ENCODE data around the gene ST7L. TPM values are rescaled to one million over a fixed set of nuclear protein-coding genes. Genes with fewer than 3 reads are reported as not detected.
"Not testable (repeated sequence)": the region's sequence is repeated elsewhere in the genome, so short reads cannot be mapped to it uniquely, and the experiment has no call there.

Gene ST7L
- total RNA-seq, 4 donors from 2014 or later: 13.8 to 25.2 (median 24.4) TPM

DNA sequence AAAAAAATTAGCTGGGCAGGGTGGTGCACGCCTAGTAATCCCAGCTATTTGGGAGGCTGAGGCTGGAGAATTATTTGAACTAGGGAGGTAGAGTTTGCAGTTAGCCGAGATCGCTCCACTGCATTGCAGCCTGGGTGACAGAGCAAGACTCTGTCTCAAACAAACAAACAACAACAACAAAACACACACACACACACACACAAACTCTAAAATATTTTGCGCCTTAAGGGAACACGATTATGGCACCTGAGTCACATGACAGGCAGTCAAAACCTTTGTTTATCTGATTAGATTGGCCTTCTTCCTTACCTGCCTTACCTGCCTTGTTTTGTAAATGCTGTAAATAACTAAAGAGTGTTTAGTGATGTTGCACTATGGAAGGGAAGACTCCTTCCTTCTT is 130.8 kb downstream of the ST7L start:
- intact Hi-C loops (cut with DNase I; ENCODE audit: low total_unique reads): no loop called here
- 92 to 96% methylated on average over 5 of the region's 5 CpGs for WGBS, 2 donors
- TF ChIP-seq, protein P1, sequence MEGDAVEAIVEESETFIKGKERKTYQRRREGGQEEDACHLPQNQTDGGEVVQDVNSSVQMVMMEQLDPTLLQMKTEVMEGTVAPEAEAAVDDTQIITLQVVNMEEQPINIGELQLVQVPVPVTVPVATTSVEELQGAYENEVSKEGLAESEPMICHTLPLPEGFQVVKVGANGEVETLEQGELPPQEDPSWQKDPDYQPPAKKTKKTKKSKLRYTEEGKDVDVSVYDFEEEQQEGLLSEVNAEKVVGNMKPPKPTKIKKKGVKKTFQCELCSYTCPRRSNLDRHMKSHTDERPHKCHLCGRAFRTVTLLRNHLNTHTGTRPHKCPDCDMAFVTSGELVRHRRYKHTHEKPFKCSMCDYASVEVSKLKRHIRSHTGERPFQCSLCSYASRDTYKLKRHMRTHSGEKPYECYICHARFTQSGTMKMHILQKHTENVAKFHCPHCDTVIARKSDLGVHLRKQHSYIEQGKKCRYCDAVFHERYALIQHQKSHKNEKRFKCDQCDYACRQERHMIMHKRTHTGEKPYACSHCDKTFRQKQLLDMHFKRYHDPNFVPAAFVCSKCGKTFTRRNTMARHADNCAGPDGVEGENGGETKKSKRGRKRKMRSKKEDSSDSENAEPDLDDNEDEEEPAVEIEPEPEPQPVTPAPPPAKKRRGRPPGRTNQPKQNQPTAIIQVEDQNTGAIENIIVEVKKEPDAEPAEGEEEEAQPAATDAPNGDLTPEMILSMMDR (IDR thresholded peaks at IDR 0.05): no peak
- TF ChIP-seq POLR2A (IDR thresholded peaks at IDR 0.05): no peak
- no peak overlapping the region for H3K4me3 ChIP-seq (ENCODE audit: low read depth, poor library complexity, severe bottlenecking)
- DNase-seq (ENCODE audit: low spot score in 2 of 2): no peak

DNA sequence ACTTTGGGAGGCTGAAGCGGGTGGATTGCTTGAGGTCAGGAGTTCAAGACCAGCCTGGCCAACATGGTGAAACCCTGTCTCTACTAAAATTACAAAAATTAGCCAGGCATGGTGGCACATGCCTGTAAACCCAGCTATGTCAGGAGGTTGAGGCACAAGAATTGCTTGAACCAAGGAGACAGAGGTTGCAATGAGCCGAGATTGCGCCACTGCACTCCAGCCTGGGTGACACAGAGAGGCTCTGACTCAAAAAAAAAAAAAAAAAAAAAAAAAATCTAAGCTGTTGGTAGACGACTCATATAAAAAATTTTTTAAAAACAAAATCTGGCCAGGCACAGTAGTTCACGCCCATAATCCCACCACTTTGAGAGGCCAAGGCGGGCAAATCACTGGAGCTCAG is 131.3 kb downstream of the ST7L start:
- DNase-seq (ENCODE audit: low spot score in 2 of 2); H3K4me3 ChIP-seq (ENCODE audit: low read depth, poor library complexity, severe bottlenecking); intact Hi-C loops (cut with DNase I; ENCODE audit: low total_unique reads): not testable (repeated sequence)
- WGBS, 2 donors: 91 to 94% methylated on average over 6 of the region's 6 CpGs

DNA sequence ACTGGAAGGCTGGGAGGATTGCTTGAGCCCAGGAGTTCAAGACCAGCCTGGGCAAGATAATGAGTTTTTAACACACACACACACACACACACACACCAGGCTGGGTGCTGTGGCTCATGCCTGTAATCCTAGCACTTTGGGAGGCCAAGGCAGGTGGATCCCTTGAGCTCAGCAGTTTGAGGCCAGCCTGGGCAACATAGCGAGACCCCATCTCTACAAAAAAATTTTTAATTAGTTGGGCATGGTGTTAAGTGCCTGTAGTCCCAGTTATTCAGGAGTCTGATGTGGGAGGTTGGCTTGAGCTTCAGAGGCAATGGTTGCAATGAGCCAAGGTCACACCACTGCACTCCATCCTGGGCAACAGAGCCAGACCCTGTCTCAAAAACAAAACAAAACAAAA is 132.9 kb downstream of the ST7L start:
- H3K4me3 ChIP-seq (ENCODE audit: low read depth, poor library complexity, severe bottlenecking); intact Hi-C loops (cut with DNase I; ENCODE audit: low total_unique reads); DNase-seq (ENCODE audit: low spot score in 2 of 2): not testable (repeated sequence)
- WGBS, 2 donors: 90 to 100% methylated on average over 1 of the region's 1 CpG

DNA sequence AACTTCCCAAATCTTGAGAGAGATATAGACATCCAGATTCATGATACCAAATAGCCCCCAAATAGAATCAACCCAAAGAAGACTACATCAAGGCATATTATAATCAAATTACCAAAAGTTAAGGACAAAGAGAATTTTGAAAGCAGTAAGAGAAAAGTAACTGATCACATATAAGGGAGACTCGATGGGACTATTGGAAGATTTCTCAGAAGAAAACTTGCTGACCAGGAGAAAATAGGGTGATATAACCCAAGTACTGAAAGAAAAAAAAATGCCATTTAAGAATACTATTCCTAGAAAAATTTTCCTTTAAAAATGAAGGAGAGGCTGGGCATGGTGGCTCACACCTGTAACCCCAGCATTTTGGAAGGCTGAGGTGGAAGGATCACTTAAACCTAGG is 140.6 kb downstream of the ST7L start:
- H3K4me3 ChIP-seq (ENCODE audit: low read depth, poor library complexity, severe bottlenecking): no peak overlapping the region
- intact Hi-C loops (cut with DNase I; ENCODE audit: low total_unique reads): no loop called here
- 97 to 100% methylated on average over 1 of the region's 1 CpG for WGBS, 2 donors
- no peak for DNase-seq (ENCODE audit: low spot score in 2 of 2)
- TF ChIP-seq, protein P1 (IDR thresholded peaks at IDR 0.05): no peak
- TF ChIP-seq POLR2A (IDR thresholded peaks at IDR 0.05): no peak

DNA sequence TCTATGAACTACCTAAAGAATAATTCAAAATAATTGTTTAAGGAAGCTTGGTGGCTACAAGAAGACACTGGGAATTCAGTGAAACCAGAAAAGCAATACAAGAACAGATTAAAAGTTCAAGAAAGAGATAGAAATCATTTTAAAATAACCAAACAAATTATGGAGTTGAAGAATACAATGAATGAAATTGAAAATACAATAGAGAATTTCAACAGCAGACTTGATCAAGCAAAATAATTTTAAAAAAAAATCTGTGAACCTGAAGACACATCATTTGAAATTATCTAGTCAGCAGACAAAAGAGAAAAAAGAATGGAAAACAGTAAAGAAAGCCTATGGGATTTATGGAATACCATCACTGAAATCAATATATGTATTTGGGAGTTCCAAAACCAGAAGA is 141.4 kb downstream of the ST7L start:
- intact Hi-C loops (cut with DNase I; ENCODE audit: low total_unique reads): no loop called here
- no peak for DNase-seq (ENCODE audit: low spot score in 2 of 2)
- TF ChIP-seq, protein P1 (IDR thresholded peaks at IDR 0.05): no peak
- TF ChIP-seq POLR2A (IDR thresholded peaks at IDR 0.05): no peak
- H3K4me3 ChIP-seq (ENCODE audit: low read depth, poor library complexity, severe bottlenecking): no peak overlapping the region

Other genes starting within 250 kb of the ST7L start
- 10 to 100 TPM; 53.5 to 66.6 (median 59.6) TPM for gene CTTNBP2NL, start 222.9 kb downstream of the ST7L start, total RNA-seq
- 10 to 100 TPM; 20.2 to 37.7 (median 23.4) TPM for gene WNT2B, start 110.2 kb downstream of the ST7L start, total RNA-seq
- 100 to 1,000 TPM; 110 to 170 (median 144) TPM for gene CAPZA1, start 691 bp upstream of the ST7L start, total RNA-seq
- gene MOV10, start 55.5 kb upstream of the ST7L start, total RNA-seq: 100 to 1,000 TPM in 1 of 4 donors, 10 to 100 TPM in 3; 46.2 to 105 (median 56.8) TPM
- 100 to 1,000 TPM; 133 to 214 (median 184) TPM for gene RHOC, start 88.0 kb upstream of the ST7L start, total RNA-seq
- 10 to 100 TPM; 11.9 to 16.5 (median 13.9) TPM for gene PPM1J, start 96.2 kb upstream of the ST7L start, total RNA-seq

All from lower leg skin (tissue), 4 donors.